Loucy (cell line): Measurements from ENCODE around the gene CACNA1A.

Source experiments
- CTCF ChIP-seq: fragments of 200-600 bp; sonication (generic); conservative IDR thresholded peaks from 2 replicates; pipeline ENCODE4 v1.5.1; 2014; ENCODE audit warnings: mild to moderate bottlenecking, antibody characterized with exemption, low read length
- EZH2phosphoT487 ChIP-seq: fragments of 200-600 bp; IDR thresholded peaks from 2 replicates; pipeline ENCODE4 v1.6.1; 2018; ENCODE audit warnings: antibody characterized with exemption, mild to moderate bottlenecking, moderate library complexity, borderline replicate concordance

GRCh38 chr19:13554506-13555240 lies 48.4 kb upstream of the CACNA1A start:
- TF ChIP-seq CTCF = no peak
- no peak for TF ChIP-seq EZH2phosphoT487
